Fibroblast of villous mesenchyme (primary cell): ENCODE data around the gene RNASE4. TPM values are rescaled to one million over a fixed set of nuclear protein-coding genes. Genes with fewer than 3 reads are reported as not detected.
A peak's percentile ranks its signal among the peaks of the same experiment; 100 is the strongest.
"Not testable (repeated sequence)": the region's sequence is repeated elsewhere in the genome, so short reads cannot be mapped to it uniquely, and the experiment has no call there.

ENCODE experiments used
- DNase-seq: peaks from one replicate; pipeline ENCODE4 v3.0.0-alpha.2; 2010; ENCODE audit warnings: low read depth
- H3K4me3 ChIP-seq: 2 replicates; pipeline ENCODE4 v1.5.1; 2011; ENCODE audit warnings: low read depth, mild to moderate bottlenecking, low read length
- CTCF ChIP-seq: IDR thresholded peaks from 2 replicates; pipeline ENCODE4 v1.5.1; 2012; ENCODE audit warnings: low read depth, mild to moderate bottlenecking, low read length; ENCODE audit not compliant: insufficient read depth
- total RNA-seq: library from RNA; depleted of rRNA; stranded (reverse); fragments of >200 nt; gene quantifications from 2 replicates; pipeline ENCODE4 v1.2.3, GENCODE V29; 2012

RNASE4 gene, protein sequence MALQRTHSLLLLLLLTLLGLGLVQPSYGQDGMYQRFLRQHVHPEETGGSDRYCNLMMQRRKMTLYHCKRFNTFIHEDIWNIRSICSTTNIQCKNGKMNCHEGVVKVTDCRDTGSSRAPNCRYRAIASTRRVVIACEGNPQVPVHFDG
- 6.9 and 7.4 TPM in 2 replicates for total RNA-seq

DNA sequence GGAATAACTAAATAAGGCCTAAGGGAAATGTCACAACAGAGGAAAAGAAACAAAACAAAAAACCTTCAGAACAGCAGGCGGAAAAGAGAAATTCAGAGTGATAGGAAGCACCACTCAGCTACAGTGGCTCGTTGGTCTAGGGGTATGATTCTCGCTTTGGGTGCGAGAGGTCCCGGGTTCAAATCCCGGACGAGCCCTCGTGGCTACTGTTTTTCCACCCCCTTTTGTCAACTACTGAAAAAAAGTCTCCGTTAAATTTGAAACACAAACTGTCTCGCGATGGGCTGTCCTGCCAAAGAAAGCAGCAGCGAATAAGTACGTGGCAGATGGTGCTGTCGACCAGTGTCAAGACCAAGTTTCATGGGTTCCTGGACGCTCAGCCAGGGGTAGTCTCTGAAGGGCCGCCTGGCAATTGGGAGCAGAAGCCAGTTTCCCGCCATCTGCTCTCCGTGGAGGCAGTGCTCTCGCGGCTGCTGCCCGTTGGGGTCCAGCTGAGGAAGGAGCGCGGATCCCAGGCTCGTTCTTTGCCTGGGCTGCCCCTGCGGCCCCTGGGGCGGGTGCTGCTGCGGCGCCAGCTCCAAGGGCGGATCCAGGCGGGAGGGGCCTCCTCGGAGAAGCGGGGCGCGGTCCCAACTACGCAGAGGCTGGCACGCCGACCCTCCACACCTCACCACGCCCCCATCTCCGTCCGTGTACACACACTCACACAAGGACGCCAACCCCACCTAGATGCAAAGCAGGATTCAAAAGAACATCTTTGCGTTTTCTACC lies at the start of gene RNASE4:
TSS of gene RNASE4 (plus strand) at position 670 of the 771 bp plus-strand sequence. CDS start 14,812 bp downstream, outside the sequence.
- TF ChIP-seq CTCF = no peak
- peak within 1 kb of the TSS; percentile 78 for H3K4me3 ChIP-seq
- DNase-seq = peak; percentile 87

DNA sequence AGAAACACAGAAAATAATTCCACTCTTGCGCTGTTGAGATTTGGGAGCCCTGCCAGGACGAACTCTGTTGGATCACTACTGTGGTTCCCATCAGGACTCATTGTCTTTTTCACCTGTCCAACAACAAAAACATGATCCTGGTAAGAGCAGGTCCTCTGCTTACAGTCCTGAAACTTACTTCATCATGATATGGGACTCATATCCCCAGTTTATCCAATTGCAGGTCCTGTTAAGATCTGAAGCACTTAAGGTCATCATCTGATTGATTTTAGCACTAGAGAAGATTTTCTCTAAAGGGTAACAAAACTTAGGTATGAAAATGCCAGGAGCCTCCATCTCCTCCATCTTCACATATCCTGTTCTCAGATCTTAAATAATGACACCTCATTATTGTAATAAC lies 42.8 kb upstream of the RNASE4 start, which contains the start of gene OR6S1:
TSS of gene OR6S1 (minus strand) at position 101 of the 400 bp plus-strand sequence. CDS start at position 101, 0 bp downstream.
- no peak for TF ChIP-seq CTCF
- no peak within 1 kb of the TSS for H3K4me3 ChIP-seq
- no peak for DNase-seq

GRCh38 chr14:20642182-20642581 lies 42.2 kb upstream of the RNASE4 start:
- no peak overlapping the region for H3K4me3 ChIP-seq
- no peak for DNase-seq
- TF ChIP-seq CTCF = no peak

GRCh38 chr14:20642755-20643154 lies 41.6 kb upstream of the RNASE4 start:
- not testable (repeated sequence) for DNase-seq

GRCh38 chr14:20644520-20644919 lies 39.8 kb upstream of the RNASE4 start:
- no peak for TF ChIP-seq CTCF
- no peak overlapping the region for H3K4me3 ChIP-seq

More at GRCh38 chr14:20642755-20643154, 41.6 kb upstream of the RNASE4 start:
- not testable (repeated sequence) for H3K4me3 ChIP-seq

DNA sequence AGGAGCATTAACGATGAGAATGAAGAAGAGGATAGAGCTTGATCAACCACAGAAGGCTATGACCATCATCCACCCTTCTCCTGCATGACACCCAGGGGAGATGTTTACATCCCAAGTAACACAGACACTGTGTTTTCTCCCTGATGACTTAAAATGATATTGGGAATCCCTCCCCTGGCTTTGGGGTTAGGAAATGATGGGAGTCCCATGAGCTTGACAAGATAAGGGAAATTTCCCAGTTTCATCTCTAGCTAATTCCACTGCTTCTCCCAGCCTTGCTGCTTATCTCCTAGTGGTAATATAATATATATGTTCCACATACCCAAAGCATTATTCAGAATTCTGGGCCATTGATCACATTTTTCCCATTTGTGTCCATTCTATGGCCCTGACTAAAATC lies 38.9 kb upstream of the RNASE4 start:
- no peak overlapping the region for H3K4me3 ChIP-seq
- no peak for DNase-seq
- TF ChIP-seq CTCF = no peak

More at GRCh38 chr14:20644520-20644919, 39.8 kb upstream of the RNASE4 start:
- no peak for DNase-seq
